ENCODE measurements around the gene SLC9A3.

DNA sequence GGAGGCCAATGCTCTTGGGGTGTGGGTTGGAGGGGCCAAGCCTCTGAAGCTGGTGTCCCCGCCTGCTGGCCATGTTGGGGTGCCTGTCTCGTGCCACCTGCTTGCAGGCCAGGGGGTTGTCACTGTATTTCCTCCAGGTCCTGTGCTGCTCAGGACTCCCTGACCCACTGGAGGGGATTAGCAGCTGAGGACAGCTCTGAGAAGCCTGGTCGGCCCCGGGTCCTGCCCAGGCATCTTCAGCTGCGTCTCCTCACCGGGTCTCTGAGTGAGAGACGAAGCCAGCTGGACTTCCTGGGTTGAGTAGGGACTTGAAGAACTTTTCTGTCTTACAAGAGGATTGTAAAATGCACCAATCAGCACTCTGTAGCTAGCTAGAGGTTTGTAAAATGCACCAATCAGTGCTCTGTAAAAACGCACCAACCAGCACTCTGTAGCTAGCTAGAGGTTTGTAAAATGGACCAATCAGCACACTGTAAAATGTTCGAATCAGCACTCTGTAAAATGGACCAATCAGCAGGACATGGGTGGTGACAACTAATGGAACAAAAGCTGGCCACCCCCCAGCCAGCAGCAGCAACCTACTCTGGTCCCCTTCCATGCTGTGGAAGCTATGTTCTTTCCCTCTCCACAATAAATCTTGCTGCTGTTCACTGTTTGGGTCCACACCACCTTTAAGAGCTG is 20.6 kb upstream of the SLC9A3 start:
- TF ChIP-seq, protein P1, sequence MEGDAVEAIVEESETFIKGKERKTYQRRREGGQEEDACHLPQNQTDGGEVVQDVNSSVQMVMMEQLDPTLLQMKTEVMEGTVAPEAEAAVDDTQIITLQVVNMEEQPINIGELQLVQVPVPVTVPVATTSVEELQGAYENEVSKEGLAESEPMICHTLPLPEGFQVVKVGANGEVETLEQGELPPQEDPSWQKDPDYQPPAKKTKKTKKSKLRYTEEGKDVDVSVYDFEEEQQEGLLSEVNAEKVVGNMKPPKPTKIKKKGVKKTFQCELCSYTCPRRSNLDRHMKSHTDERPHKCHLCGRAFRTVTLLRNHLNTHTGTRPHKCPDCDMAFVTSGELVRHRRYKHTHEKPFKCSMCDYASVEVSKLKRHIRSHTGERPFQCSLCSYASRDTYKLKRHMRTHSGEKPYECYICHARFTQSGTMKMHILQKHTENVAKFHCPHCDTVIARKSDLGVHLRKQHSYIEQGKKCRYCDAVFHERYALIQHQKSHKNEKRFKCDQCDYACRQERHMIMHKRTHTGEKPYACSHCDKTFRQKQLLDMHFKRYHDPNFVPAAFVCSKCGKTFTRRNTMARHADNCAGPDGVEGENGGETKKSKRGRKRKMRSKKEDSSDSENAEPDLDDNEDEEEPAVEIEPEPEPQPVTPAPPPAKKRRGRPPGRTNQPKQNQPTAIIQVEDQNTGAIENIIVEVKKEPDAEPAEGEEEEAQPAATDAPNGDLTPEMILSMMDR (IDR thresholded peaks at IDR 0.05; ENCODE audit: borderline replicate concordance, extremely low read depth, low read length, poor library complexity, severe bottlenecking) = no peak
- TF ChIP-seq EZH2 (IDR thresholded peaks at IDR 0.05; ENCODE audit: borderline replicate concordance, low read depth, low read length, severe bottlenecking) = no peak

Data from DND-41 (cell line).